GM23338 (cell line): ENCODE results near the gene ENOPH1.

Source experiments
- ETS1 ChIP-seq: IDR thresholded peaks from 2 replicates; pipeline ENCODE4 v1.6.1; 2016; ENCODE audit warnings: antibody characterized with exemption
- EZH2 ChIP-seq: fragments of 200-600 bp; sonication (generic); IDR thresholded peaks from one replicate; pipeline ENCODE4 v1.8.0; 2017; ENCODE audit warnings: antibody characterized with exemption, mild to moderate bottlenecking, low read depth; ENCODE audit not compliant: unreplicated experiment
- EZH2phosphoT487 ChIP-seq: fragments of 200-600 bp; sonication (generic); IDR thresholded peaks from one replicate; pipeline ENCODE4 v1.8.1; 2018; ENCODE audit warnings: antibody characterized with exemption; ENCODE audit not compliant: unreplicated experiment
- JUNB ChIP-seq: IDR thresholded peaks from one replicate; pipeline ENCODE4 v1.6.1; 2016; ENCODE audit warnings: antibody characterized with exemption; ENCODE audit not compliant: unreplicated experiment
- NANOG ChIP-seq: IDR thresholded peaks from 2 replicates; pipeline ENCODE4 v1.6.1; 2016; ENCODE audit warnings: antibody characterized with exemption, borderline replicate concordance
- POLR2AphosphoS5 ChIP-seq: IDR thresholded peaks from 2 replicates; pipeline ENCODE4 v1.6.1; 2016; ENCODE audit warnings: antibody characterized with exemption, low read depth
- ZNF114 ChIP-seq: fragments of 250-450 bp; sonication (Bioruptor Pico); IDR thresholded peaks from 2 replicates; pipeline ENCODE4 v1.5.0; 2020; ENCODE audit warnings: mild to moderate bottlenecking, moderate library complexity
- ZNF331 ChIP-seq: fragments of 250-450 bp; sonication (Bioruptor Pico); IDR thresholded peaks from 2 replicates; pipeline ENCODE4 v1.5.0; 2020; ENCODE audit warnings: low read depth, mild to moderate bottlenecking, moderate library complexity
- TF ChIP-seq, protein P1 (sequence below), 2 experiments: fragments of 200-600 bp in 1 of 2; sonication (generic) in 1 of 2; conservative IDR thresholded peaks; 2 replicates each; pipeline versions ENCODE4 v1.5.1 to v1.6.1; 2016 to 2017; ENCODE audit warnings: antibody characterized with exemption in 2 of 2, low read depth in 2 of 2, mild to moderate bottlenecking in 2 of 2, moderate library complexity in 1 of 2
- TF ChIP-seq, protein P2 (sequence below): IDR thresholded peaks from one replicate; pipeline ENCODE4 v1.6.1; 2018; ENCODE audit warnings: antibody characterized with exemption; ENCODE audit not compliant: unreplicated experiment

GRCh38 chr4:82482387-82482786, 52.0 kb downstream of the ENOPH1 start:
- TF ChIP-seq, protein P1, sequence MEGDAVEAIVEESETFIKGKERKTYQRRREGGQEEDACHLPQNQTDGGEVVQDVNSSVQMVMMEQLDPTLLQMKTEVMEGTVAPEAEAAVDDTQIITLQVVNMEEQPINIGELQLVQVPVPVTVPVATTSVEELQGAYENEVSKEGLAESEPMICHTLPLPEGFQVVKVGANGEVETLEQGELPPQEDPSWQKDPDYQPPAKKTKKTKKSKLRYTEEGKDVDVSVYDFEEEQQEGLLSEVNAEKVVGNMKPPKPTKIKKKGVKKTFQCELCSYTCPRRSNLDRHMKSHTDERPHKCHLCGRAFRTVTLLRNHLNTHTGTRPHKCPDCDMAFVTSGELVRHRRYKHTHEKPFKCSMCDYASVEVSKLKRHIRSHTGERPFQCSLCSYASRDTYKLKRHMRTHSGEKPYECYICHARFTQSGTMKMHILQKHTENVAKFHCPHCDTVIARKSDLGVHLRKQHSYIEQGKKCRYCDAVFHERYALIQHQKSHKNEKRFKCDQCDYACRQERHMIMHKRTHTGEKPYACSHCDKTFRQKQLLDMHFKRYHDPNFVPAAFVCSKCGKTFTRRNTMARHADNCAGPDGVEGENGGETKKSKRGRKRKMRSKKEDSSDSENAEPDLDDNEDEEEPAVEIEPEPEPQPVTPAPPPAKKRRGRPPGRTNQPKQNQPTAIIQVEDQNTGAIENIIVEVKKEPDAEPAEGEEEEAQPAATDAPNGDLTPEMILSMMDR (conservative IDR thresholded peaks at IDR 0.05; ENCODE audit: low read depth in 2 of 2) = no peak
- TF ChIP-seq, protein P2, sequence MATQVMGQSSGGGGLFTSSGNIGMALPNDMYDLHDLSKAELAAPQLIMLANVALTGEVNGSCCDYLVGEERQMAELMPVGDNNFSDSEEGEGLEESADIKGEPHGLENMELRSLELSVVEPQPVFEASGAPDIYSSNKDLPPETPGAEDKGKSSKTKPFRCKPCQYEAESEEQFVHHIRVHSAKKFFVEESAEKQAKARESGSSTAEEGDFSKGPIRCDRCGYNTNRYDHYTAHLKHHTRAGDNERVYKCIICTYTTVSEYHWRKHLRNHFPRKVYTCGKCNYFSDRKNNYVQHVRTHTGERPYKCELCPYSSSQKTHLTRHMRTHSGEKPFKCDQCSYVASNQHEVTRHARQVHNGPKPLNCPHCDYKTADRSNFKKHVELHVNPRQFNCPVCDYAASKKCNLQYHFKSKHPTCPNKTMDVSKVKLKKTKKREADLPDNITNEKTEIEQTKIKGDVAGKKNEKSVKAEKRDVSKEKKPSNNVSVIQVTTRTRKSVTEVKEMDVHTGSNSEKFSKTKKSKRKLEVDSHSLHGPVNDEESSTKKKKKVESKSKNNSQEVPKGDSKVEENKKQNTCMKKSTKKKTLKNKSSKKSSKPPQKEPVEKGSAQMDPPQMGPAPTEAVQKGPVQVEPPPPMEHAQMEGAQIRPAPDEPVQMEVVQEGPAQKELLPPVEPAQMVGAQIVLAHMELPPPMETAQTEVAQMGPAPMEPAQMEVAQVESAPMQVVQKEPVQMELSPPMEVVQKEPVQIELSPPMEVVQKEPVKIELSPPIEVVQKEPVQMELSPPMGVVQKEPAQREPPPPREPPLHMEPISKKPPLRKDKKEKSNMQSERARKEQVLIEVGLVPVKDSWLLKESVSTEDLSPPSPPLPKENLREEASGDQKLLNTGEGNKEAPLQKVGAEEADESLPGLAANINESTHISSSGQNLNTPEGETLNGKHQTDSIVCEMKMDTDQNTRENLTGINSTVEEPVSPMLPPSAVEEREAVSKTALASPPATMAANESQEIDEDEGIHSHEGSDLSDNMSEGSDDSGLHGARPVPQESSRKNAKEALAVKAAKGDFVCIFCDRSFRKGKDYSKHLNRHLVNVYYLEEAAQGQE = peak; percentile 18
- no peak for TF ChIP-seq ETS1
- TF ChIP-seq ZNF114 (CRISPR knock-in tag) = no peak
- TF ChIP-seq EZH2 = no peak
- no peak for TF ChIP-seq EZH2phosphoT487
- no peak for TF ChIP-seq JUNB
- no peak for TF ChIP-seq POLR2AphosphoS5
- no peak for TF ChIP-seq ZNF331
- no peak for TF ChIP-seq NANOG
